Body of pancreas (tissue), 4 donors: ENCODE results near the gene STIM1. TPM values are rescaled to one million over a fixed set of nuclear protein-coding genes. Genes with fewer than 3 reads are reported as not detected.

Source experiments
- ATAC-seq: fragments of 150-250 bp; one replicate; pipeline ENCODE4 v1.9.1; 2016
- DNase-seq, 4 donors: peaks; one replicate each; pipeline ENCODE4 v3.0.0-alpha.2; 2019
- H3K27ac ChIP-seq, 4 donors: fragments of 200-600 bp; sonication (generic); 1 replicate in 3 of 4; 2 replicates in 1 of 4; pipeline versions ENCODE4 v1.5.1 to v1.6.1; 2016 to 2019; ENCODE audit warnings: mild to moderate bottlenecking in 1 of 4, mixed read lengths in 1 of 4, moderate library complexity in 1 of 4
- H3K27me3 ChIP-seq, 2 donors: fragments of 200-600 bp; sonication (generic); one replicate each; pipeline ENCODE4 v1.6.0; 2016; ENCODE audit warnings: mild to moderate bottlenecking in 1 of 2
- H3K36me3 ChIP-seq, 2 donors: fragments of 200-600 bp; sonication (generic); replicated peaks in 1 of 2; 2 replicates each; pipeline ENCODE4 v1.5.1; 2016; ENCODE audit warnings: low read depth in 2 of 2; ENCODE audit not compliant: insufficient read depth in 1 of 2
- H3K4me1 ChIP-seq: fragments of 200-600 bp; sonication (generic); one replicate; pipeline ENCODE4 v1.6.0; 2016
- H3K4me3 ChIP-seq, 2 donors: fragments of 200-600 bp; sonication (generic); 1 replicate in 1 of 2; 2 replicates in 1 of 2; pipeline ENCODE4 v1.5.1; 2016 to 2019
- H3K9me3 ChIP-seq, 3 donors: fragments of 200-600 bp; sonication (generic); 1 replicate in 2 of 3; 2 replicates in 1 of 3; pipeline ENCODE4 v1.5.1; 2016
- CTCF ChIP-seq, 7 experiments: fragments of 450-650 bp in 4 of 7; fragments of 200-600 bp in 3 of 7; sonication (generic) in 3 of 7; IDR thresholded peaks; one replicate each; pipeline ENCODE4 v1.5.1; 2016 to 2019; ENCODE audit warnings: antibody characterized with exemption in 7 of 7
- POLR2A ChIP-seq, 3 donors: fragments of 450-650 bp; IDR thresholded peaks; one replicate each; pipeline ENCODE4 v1.6.1; 2016; ENCODE audit warnings: antibody characterized with exemption in 3 of 3, mild to moderate bottlenecking in 2 of 3
- WGBS, 2 donors: methylation state at CpG; one replicate each; pipeline ENCODE4 v1.1.5; 2017; 5-methylcytosine and 5-hydroxymethylcytosine counted together
- intact Hi-C: fragments of 100-400 bp; cut with DNase I; formaldehyde crosslinking; loops from one replicate; pipeline ENCODE4 v1.15.1; 2023
- total RNA-seq, 2 donors: library from RNA; depleted of rRNA; stranded (reverse); fragments of >200 nt; gene quantifications; one replicate each; pipeline ENCODE4 v1.1.0, GENCODE V29; 2016

The STIM1 gene
- total RNA-seq, 2 donors from 2014 or later: 20.4 to 24.6 TPM

DNA sequence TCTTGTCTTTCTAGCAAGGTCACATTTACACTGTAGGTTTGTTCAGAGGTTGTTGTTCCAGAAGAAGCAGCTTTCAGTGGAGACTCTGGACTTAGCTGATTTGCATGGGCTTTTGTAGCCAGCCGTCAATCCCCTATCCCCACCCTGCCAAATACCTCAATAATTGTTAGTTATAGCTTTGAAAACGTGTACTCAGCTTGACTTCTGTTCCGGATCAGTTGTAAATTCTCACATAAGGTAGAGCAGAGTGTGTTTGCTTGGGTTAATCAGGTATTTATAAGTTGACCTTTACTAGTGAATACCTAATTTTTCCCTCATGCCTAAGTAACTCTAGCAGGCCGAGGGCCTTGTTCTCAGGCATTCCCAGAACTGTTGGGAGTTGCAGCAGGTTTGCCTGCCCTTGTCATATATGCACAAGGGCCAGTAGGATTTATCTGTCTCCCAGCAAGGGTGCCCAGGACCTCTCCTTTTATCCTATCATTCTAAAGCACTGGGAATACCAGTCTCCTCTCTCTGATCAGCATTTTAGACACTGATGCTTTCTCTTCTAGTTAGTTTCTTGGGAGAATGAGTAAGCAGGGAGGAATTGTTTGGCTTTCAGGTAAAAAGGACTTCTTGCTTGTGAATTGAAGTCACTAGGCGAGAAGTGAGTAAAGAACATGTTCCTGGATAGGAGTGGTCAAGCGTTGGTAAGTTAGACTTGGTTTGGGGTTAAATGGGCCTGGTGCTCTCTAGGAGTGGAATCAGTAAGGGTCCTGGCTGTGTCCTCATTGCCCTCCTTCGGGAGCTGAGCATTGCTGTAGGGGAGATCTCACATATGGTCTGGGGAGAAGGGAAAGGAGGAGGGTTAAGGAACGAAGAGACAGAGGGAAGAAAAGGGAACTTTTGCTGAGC lies 22.1 kb downstream of the STIM1 start:
- intact Hi-C loops: no loop called here
- ATAC-seq: peak; percentile 30
- Histone ChIP-seq H3K27me3 (no peaks in the 10 kb centered on the region), H3K36me3 (no peaks in the 10 kb centered on the region), H3K27ac (peak overlapping the region; percentile 19 to 72 (median 64)), H3K9me3 (no peaks in the 10 kb centered on the region), H3K4me1 (peaks cover 43% of the 10 kb centered on the region), H3K4me3 (no peak overlapping the region)
- no peak for TF ChIP-seq POLR2A (IDR thresholded peaks at IDR 0.05)
- no peak for TF ChIP-seq CTCF (IDR thresholded peaks at IDR 0.05)
- DNase-seq: no peak
- 50 to 55% methylated on average over 8 of the region's 8 CpGs for WGBS, 2 donors

GRCh38 chr11:3878258-3878584 lies 22.8 kb downstream of the STIM1 start:
- H3K4me1 ChIP-seq: peaks cover 43% of the 10 kb centered on the region
- H3K4me3 ChIP-seq: no peak overlapping the region
- no peaks in the 10 kb centered on the region for H3K9me3 ChIP-seq
- no peak for ATAC-seq
- TF ChIP-seq POLR2A (IDR thresholded peaks at IDR 0.05) (no peak), CTCF (IDR thresholded peaks at IDR 0.05) (no peak)
- DNase-seq: no peak
- no peaks in the 10 kb centered on the region for H3K27me3 ChIP-seq
- H3K27ac ChIP-seq: peak overlapping the region in 3 of 4 donors; percentile 19 to 72 (median 70)
- no peaks in the 10 kb centered on the region for H3K36me3 ChIP-seq
- intact Hi-C loops: no loop called here

DNA sequence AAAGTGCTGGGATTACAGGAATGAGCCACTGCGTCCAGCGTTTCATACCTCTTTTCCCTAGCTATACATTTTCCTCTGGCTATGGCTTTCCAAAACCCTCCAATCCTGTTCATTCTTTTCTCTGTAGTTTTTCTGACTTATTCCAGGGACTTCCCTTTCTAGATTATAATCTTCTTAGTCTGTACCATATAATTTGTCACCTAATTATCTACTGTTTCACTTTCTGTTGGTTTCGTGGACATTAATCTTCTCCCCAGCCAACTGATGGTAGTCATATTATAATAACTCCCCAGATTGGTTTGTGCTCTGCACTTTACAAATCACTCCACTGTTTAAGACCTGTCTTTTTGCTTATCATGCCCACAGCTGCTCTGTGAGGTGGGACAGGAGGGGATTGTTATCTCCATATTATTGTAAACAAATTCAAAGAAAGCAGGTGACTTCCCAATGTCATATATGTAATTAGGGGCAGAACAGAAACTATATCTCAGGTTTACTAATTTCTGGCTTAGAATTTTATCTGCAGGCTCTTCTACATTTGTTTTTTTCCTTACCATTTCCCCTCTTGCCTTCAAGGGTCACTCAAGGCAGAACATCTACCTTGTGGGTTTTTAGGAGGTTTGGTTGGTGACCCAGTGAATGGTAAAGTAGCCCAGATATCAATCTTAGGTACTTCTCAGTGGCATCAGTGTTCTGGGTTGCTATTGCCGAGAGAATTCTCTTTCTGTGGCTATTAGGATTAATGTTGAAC lies 23.9 kb downstream of the STIM1 start:
- H3K9me3 ChIP-seq: no peaks in the 10 kb centered on the region
- intact Hi-C loops: no loop called here
- no peak overlapping the region for H3K4me3 ChIP-seq
- TF ChIP-seq POLR2A (IDR thresholded peaks at IDR 0.05) (no peak), CTCF (IDR thresholded peaks at IDR 0.05) (no peak)
- H3K4me1 ChIP-seq: peaks cover 43% of the 10 kb centered on the region
- no peak for DNase-seq
- H3K27me3 ChIP-seq: no peaks in the 10 kb centered on the region
- H3K27ac ChIP-seq: peak overlapping the region; percentile 20 to 65 (median 52)
- WGBS, 2 donors: 39 to 42% methylated on average over 3 of the region's 4 CpGs
- H3K36me3 ChIP-seq: no peaks in the 10 kb centered on the region
- no peak for ATAC-seq

DNA sequence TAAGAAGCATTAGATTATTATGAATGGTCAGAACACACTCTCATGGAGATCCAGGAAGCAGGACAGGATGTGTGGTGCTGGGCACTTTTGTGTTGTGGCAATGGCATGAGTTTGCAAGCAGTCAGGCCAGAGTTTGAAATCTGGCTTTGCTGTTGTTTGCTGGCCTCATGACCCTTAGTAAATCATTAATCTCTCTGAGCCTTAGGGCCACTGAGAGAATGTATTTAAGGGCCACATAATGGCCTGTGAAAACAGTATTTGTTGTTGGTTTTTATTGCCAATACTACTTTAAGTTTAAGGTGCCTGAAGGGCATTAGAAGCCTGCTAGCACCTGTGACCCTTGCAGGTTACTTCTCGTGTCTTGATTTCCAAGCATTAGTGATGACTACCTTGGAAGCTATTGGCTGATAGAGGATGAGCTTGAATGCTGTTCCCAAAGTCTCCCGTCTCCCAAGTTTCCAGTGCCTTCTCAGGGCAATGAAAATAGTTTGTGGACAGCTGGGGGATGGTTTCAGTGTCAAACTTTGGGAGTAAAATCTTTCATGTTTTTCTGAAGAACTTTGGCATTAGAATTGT lies 24.6 kb downstream of the STIM1 start:
- 37 to 41% methylated on average over 2 of the region's 2 CpGs for WGBS, 2 donors
- Histone ChIP-seq H3K36me3 (no peaks in the 10 kb centered on the region), H3K4me1 (peaks cover 43% of the 10 kb centered on the region), H3K27me3 (no peaks in the 10 kb centered on the region), H3K4me3 (no peak overlapping the region), H3K9me3 (no peaks in the 10 kb centered on the region), H3K27ac (peak overlapping the region; percentile 20 to 65 (median 52))
- TF ChIP-seq CTCF (IDR thresholded peaks at IDR 0.05) (no peak), POLR2A (IDR thresholded peaks at IDR 0.05) (no peak)
- ATAC-seq (peak; percentile 84), DNase-seq (peak; percentile 37 to 61 (median 52))
- intact Hi-C loops: no loop called here
